ENCODE results near the gene ZNF827. TPM values are rescaled to one million over a fixed set of nuclear protein-coding genes. Genes with fewer than 3 reads are reported as not detected.

The ZNF827 gene
- total RNA-seq, 1 experiment from 2014 or later: 29.4 TPM

DNA sequence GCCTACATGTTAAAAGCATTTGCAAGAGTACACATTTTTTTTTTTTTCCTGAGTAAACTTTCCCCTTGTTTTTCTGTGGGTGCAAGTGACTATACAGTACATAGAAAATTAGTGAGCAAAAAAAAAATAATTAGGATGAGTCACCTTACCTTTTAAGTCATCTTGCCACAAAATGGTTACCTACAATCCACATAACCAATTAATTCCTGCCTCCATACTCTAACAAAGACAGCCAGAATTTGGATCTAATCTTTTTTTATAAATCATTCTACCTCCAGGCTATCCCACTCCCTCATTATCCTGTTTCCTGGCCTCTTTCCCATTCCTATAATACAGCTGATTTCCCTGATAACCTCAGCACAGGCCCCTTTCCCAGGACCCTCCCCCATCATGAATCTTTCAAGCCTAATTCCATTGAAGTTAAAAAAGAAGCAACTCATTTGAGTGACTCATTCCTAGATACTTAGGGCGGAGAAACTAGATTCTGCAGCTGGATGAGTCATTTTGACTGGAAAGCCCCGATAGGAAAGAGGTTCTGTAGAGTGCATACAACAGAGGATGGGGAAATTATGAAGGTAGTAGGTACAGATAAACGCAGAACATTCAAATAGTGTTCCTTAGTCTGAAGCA lies 130.5 kb downstream of the ZNF827 start:
- no peaks in the 10 kb centered on the region for H3K23me2 ChIP-seq (ENCODE audit: insufficient read length, low read depth, low read length, poor library complexity, severe bottlenecking)
- Mint-ChIP-seq H3K9me3 (peaks cover 12 to 17% of the 10 kb centered on the region in 2 experiments), H3K4me3 (no peak overlapping the region), H3K27ac (peak overlapping the region; percentile 1 to 88 (median 23); a peak in 4 of 7 replicates), H3K27me3 (ENCODE audit: low read depth) (no peaks in the 10 kb centered on the region), H3K36me3 (ENCODE audit: insufficient read depth in 1 of 3, low read depth in 3 of 3) (peaks cover 44 to 58% (median 55%) of the 10 kb centered on the region in 3 experiments), H3K4me1 (peaks cover 14 to 20% of the 10 kb centered on the region in 2 experiments)
- no peaks in the 10 kb centered on the region; the same call in 1 of the 2 replicates for H3K27me3 ChIP-seq (ENCODE audit: insufficient read depth, low read length)
- H3K18ac ChIP-seq (ENCODE audit: insufficient read length, low read depth, low read length): no peak overlapping the region
- no peak overlapping the region for H4K8ac ChIP-seq (replicated peaks; ENCODE audit: insufficient read length, low read depth, low read length)
- no peak overlapping the region for H3K9ac ChIP-seq (ENCODE audit: extremely low read depth, insufficient read length, low read length)
- no peak overlapping the region for H3K27ac ChIP-seq (ENCODE audit: insufficient read length, low read depth, low read length)
- H3K79me1 ChIP-seq (ENCODE audit: insufficient read depth, low read depth, low read length, poor library complexity, severe bottlenecking): no peaks in the 10 kb centered on the region
- no peak overlapping the region for H3T11ph ChIP-seq (ENCODE audit: low read length)
- no peak overlapping the region for H2BK20ac ChIP-seq (ENCODE audit: low read depth, low read length, poor library complexity, severe bottlenecking)
- TF ChIP-seq, protein P1, sequence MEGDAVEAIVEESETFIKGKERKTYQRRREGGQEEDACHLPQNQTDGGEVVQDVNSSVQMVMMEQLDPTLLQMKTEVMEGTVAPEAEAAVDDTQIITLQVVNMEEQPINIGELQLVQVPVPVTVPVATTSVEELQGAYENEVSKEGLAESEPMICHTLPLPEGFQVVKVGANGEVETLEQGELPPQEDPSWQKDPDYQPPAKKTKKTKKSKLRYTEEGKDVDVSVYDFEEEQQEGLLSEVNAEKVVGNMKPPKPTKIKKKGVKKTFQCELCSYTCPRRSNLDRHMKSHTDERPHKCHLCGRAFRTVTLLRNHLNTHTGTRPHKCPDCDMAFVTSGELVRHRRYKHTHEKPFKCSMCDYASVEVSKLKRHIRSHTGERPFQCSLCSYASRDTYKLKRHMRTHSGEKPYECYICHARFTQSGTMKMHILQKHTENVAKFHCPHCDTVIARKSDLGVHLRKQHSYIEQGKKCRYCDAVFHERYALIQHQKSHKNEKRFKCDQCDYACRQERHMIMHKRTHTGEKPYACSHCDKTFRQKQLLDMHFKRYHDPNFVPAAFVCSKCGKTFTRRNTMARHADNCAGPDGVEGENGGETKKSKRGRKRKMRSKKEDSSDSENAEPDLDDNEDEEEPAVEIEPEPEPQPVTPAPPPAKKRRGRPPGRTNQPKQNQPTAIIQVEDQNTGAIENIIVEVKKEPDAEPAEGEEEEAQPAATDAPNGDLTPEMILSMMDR (conservative IDR thresholded peaks at IDR 0.05): no peak
- H2BK12ac ChIP-seq (ENCODE audit: insufficient read length, low read depth, low read length): no peak overlapping the region
- no peak overlapping the region for H3K23ac ChIP-seq (ENCODE audit: insufficient read length, low read depth, low read length)
- no peaks in the 10 kb centered on the region for H3K79me2 ChIP-seq (ENCODE audit: insufficient read depth, low read length)
- H2AFZ ChIP-seq (ENCODE audit: low read length): no peak overlapping the region
- no peaks in the 10 kb centered on the region; the same call in 1 of the 2 replicates for H3K4me1 ChIP-seq (ENCODE audit: insufficient read depth, low read length)
- H3K4ac ChIP-seq (ENCODE audit: low read depth, low read length): no peak overlapping the region
- no peak overlapping the region for H4K91ac ChIP-seq (ENCODE audit: insufficient read length, low read depth, low read length)
- H2BK5ac ChIP-seq (ENCODE audit: insufficient read length, low read length): no peak overlapping the region
- no peak overlapping the region for H3K56ac ChIP-seq (ENCODE audit: insufficient read length, low read depth, low read length)
- H4K20me1 ChIP-seq (ENCODE audit: control insufficient read depth, insufficient read depth, insufficient read length): no peaks in the 10 kb centered on the region
- H3K4me2 ChIP-seq (ENCODE audit: insufficient read depth, insufficient read length, low read length): no peak overlapping the region
- no CpG with 5 or more reads among the region's 3 CpGs for WGBS (ENCODE audit: extremely low coverage, insufficient read length, low lambda C conversion rate)
- H3K9me3 ChIP-seq (ENCODE audit: control insufficient read depth, low read depth, low read length): peaks cover 7% of the 10 kb centered on the region
- H4K5ac ChIP-seq (ENCODE audit: insufficient read length, low read depth, low read length): no peak overlapping the region
- H2BK15ac ChIP-seq (ENCODE audit: low read depth, low read length): no peak overlapping the region
- DNase-seq: peak; percentile 50
- no peak overlapping the region for H2BK120ac ChIP-seq (ENCODE audit: low read depth, low read length, poor library complexity, severe bottlenecking)
- no peak overlapping the region for H2AK5ac ChIP-seq (ENCODE audit: insufficient read length, low read length)
- no peak overlapping the region for H3K14ac ChIP-seq (ENCODE audit: insufficient read depth, low read length)

Measured in H9 (cell line).